Transverse colon (tissue), 4 donors: ENCODE results near the gene KCNJ6.

Experiments
- CTCF ChIP-seq, 5 experiments: fragments of 200-600 bp in 3 of 5; fragments of 450-650 bp in 2 of 5; sonication (generic) in 3 of 5; IDR thresholded peaks; 1 replicate in 2 of 5; 2 replicates in 3 of 5; pipeline ENCODE4 v1.5.1; 2016 to 2017; ENCODE audit warnings: antibody characterized with exemption in 5 of 5, inconsistent platforms in 3 of 5, mild to moderate bottlenecking in 2 of 5, moderate library complexity in 1 of 5
- POLR2A ChIP-seq: fragments of 450-650 bp; IDR thresholded peaks from one replicate; pipeline ENCODE4 v1.6.1; 2016; ENCODE audit warnings: antibody characterized with exemption, mild to moderate bottlenecking, moderate library complexity
- POLR2AphosphoS5 ChIP-seq, 3 donors: sonication (generic); formaldehyde crosslinking; IDR thresholded peaks; one replicate each; pipeline ENCODE4 v1.6.1; 2016; ENCODE audit warnings: antibody characterized with exemption in 3 of 3

GRCh38 chr21:37668462-37669239 is 247.6 kb downstream of the KCNJ6 start:
- no peak for TF ChIP-seq CTCF (IDR thresholded peaks at IDR 0.05)
- no peak for TF ChIP-seq POLR2A
- no peak for TF ChIP-seq POLR2AphosphoS5 (IDR thresholded peaks at IDR 0.05)
